ENCODE data around the gene TTBK1. TPM values are rescaled to one million over a fixed set of nuclear protein-coding genes. Genes with fewer than 3 reads are reported as not detected.

The TTBK1 gene
- total and polyA plus RNA-seq, 2 donors (not counting 1 experiment from before 2014, with no cell fraction given): 0.07 TPM; not detected in 1

DNA sequence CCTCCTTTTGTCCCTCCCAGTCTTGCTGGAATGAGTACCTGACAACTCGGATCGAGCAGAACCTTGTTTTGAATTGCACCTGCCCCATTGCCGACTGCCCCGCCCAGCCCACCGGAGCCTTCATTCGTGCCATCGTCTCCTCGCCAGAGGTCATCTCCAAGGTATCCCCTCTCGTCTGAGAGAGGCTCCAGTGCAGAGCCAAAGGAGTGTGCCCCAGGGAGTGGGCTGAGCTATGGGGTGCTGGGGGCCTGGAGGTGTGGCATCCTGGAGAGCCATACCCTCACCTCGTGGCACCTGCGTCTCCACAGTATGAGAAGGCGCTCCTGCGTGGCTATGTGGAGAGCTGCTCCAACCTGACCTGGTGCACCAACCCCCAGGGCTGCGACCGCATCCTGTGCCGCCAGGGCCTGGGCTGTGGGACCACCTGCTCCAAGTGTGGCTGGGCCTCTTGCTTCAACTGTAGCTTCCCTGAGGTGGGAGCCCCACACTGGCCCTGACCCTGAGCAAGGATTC, 22.8 kb upstream of the TTBK1 start:
- CTCF ChIA-PET: interaction anchor here (1.2 kb wide), 1 partner anchor 9 kb away, joined by 3 read pairs; no protein-coding TSS in a partner anchor
- intact Hi-C loops (cut with micrococcal nuclease): loop anchor here (10.0 kb wide), 1 partner anchor 404 kb away; the partner anchor contains the start of gene GTPBP2
- TF ChIP-seq, protein P1, sequence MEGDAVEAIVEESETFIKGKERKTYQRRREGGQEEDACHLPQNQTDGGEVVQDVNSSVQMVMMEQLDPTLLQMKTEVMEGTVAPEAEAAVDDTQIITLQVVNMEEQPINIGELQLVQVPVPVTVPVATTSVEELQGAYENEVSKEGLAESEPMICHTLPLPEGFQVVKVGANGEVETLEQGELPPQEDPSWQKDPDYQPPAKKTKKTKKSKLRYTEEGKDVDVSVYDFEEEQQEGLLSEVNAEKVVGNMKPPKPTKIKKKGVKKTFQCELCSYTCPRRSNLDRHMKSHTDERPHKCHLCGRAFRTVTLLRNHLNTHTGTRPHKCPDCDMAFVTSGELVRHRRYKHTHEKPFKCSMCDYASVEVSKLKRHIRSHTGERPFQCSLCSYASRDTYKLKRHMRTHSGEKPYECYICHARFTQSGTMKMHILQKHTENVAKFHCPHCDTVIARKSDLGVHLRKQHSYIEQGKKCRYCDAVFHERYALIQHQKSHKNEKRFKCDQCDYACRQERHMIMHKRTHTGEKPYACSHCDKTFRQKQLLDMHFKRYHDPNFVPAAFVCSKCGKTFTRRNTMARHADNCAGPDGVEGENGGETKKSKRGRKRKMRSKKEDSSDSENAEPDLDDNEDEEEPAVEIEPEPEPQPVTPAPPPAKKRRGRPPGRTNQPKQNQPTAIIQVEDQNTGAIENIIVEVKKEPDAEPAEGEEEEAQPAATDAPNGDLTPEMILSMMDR (IDR thresholded peaks at IDR 0.05): no peak
- TF ChIP-seq EZH2 (IDR thresholded peaks at IDR 0.05; ENCODE audit: borderline replicate concordance, insufficient read depth, low read depth, low read length, poor library complexity, severe bottlenecking): no peak
- no peak overlapping the region for H3K4me3 ChIP-seq (ENCODE audit: control extremely low read depth in 1 of 5, extremely low read depth in 1 of 5, insufficient read depth in 1 of 5, low read depth in 2 of 5, low read length in 4 of 5)
- H2AFZ ChIP-seq (ENCODE audit: insufficient read depth, low read depth, low read length, poor library complexity, severe bottlenecking): no peak overlapping the region
- H4K20me1 ChIP-seq (ENCODE audit: control insufficient read depth, insufficient read depth, low read length, poor library complexity, severe bottlenecking): no peaks in the 10 kb centered on the region
- Mint-ChIP-seq H3K9me3 (ENCODE audit: insufficient read depth) (no peaks in the 10 kb centered on the region), H3K27ac (no peak overlapping the region), H3K4me1 (peaks cover 32% of the 10 kb centered on the region), H3K4me3 (no peak overlapping the region), H3K27me3 (no peaks in the 10 kb centered on the region)
- H3K4me2 ChIP-seq (replicated peaks; ENCODE audit: low read depth, low read length, poor library complexity, severe bottlenecking): no peak overlapping the region
- peaks cover 25 to 34% of the 10 kb centered on the region in 2 donors for H3K4me1 ChIP-seq (ENCODE audit: control insufficient read depth in 2 of 2, insufficient read depth in 2 of 2, low read length in 2 of 2)
- no peaks in the 10 kb centered on the region for H3K27me3 ChIP-seq (replicated peaks in 1 of 4; ENCODE audit: control extremely low read depth in 1 of 4, control insufficient read depth in 3 of 4, insufficient read depth in 4 of 4, low read length in 3 of 4)
- DNase-seq: no peak
- H3K36me3 ChIP-seq (replicated peaks in 1 of 2; ENCODE audit: control extremely low read depth in 1 of 2, control insufficient read depth in 1 of 2, extremely low read depth in 1 of 2, insufficient read depth in 2 of 2, low read length in 1 of 2): peaks cover 1 to 43% of the 10 kb centered on the region in 2 experiments
- no peak overlapping the region for H3K9ac ChIP-seq (ENCODE audit: low read length)
- no peak overlapping the region for H3K27ac ChIP-seq (ENCODE audit: low read length in 2 of 2)
- POLR2A ChIA-PET: no interaction called here
- peaks cover 35% of the 10 kb centered on the region for H3K79me2 ChIP-seq (ENCODE audit: control insufficient read depth, insufficient read depth, low read length)
- 100% methylated on average over 16 of the region's 16 CpGs for WGBS (ENCODE audit: insufficient coverage)
- no peaks in the 10 kb centered on the region for H3K9me3 ChIP-seq (ENCODE audit: control extremely low read depth in 1 of 3, control insufficient read depth in 2 of 3, insufficient read depth in 1 of 3, low read length in 2 of 3)
- ATAC-seq (ENCODE audit: low read depth): no peak

All from B cell (primary cell).